Measurements from ENCODE around the gene MANEA.

MANEA gene

DNA sequence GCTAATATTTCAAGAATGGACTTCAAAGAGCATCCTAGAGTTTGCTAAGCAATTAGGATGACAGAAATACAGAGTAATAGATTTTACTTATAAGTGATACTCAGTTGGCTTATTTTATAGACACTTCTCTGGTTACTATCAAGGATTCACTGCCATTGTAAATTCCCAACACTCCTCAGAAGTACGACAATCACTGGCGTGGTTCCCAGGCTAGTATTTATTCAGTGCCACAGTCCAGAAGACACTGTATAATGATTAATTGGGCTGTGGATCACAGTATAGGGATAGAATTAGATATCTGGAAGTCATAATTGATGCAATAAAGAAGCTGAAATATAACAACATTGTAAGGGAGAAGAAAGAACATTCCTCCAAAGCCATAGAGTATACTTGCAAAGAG, 15.7 kb downstream of the MANEA start:
- no peak overlapping the region for H2BK15ac ChIP-seq (ENCODE audit: low read length)
- no peak overlapping the region for H3K18ac ChIP-seq (ENCODE audit: low read length)
- no peak overlapping the region for H3K4me2 ChIP-seq (ENCODE audit: insufficient read depth, low read length, poor library complexity, severe bottlenecking)
- no peaks in the 10 kb centered on the region for H3K36me3 ChIP-seq (replicated peaks in 1 of 2; ENCODE audit: control insufficient read depth in 2 of 2, insufficient read depth in 2 of 2, low read length in 2 of 2)
- no peaks in the 10 kb centered on the region for H3K9me3 ChIP-seq (replicated peaks in 1 of 2; ENCODE audit: control insufficient read depth in 2 of 2, insufficient read depth in 1 of 2, low read depth in 1 of 2, low read length in 2 of 2)
- no peak overlapping the region for H3K4me3 ChIP-seq (ENCODE audit: low read length in 2 of 2)
- no peaks in the 10 kb centered on the region for H3K4me1 ChIP-seq (ENCODE audit: control insufficient read depth in 2 of 2, insufficient read depth in 1 of 2, low read depth in 1 of 2, low read length in 2 of 2)
- H3K27me3 ChIP-seq (ENCODE audit: control insufficient read depth in 3 of 3, insufficient read depth in 3 of 3, low read depth in 1 of 3, low read length in 3 of 3) = no peaks in the 10 kb centered on the region
- no peak overlapping the region for H2BK5ac ChIP-seq (ENCODE audit: low read length)
- H2BK12ac ChIP-seq (ENCODE audit: low read length) = no peak overlapping the region
- no peak overlapping the region for H3K23ac ChIP-seq (ENCODE audit: low read depth, low read length, poor library complexity)
- no peak overlapping the region for H4K91ac ChIP-seq (ENCODE audit: low read depth, low read length, poor library complexity)
- DNase-seq (ENCODE audit: low spot score) = no peak
- H4K8ac ChIP-seq (ENCODE audit: low read depth, low read length) = no peak overlapping the region
- H3K14ac ChIP-seq (ENCODE audit: low read length) = no peak overlapping the region
- H2AFZ ChIP-seq (ENCODE audit: low read length) = no peak overlapping the region
- H3K79me1 ChIP-seq (ENCODE audit: low read depth, low read length) = no peaks in the 10 kb centered on the region
- no peak overlapping the region for H3K9ac ChIP-seq (ENCODE audit: low read depth, low read length, poor library complexity)
- no peak overlapping the region for H2AK5ac ChIP-seq (ENCODE audit: low read depth, low read length)
- no peak overlapping the region for H3K4ac ChIP-seq (ENCODE audit: low read length)
- no CpG with 5 or more reads among the region's 2 CpGs for WGBS, 2 donors (ENCODE audit: extremely low coverage in 2 of 2, insufficient read length in 2 of 2, insufficient replicate concordance in 1 of 2)
- H3K27ac ChIP-seq (replicated peaks; ENCODE audit: low read length) = no peak overlapping the region
- no peak overlapping the region for H2BK120ac ChIP-seq (ENCODE audit: low read depth, low read length)

GRCh38 chr6:95596021-95596420, 18.7 kb downstream of the MANEA start:
- no peak overlapping the region for H3K4me3 ChIP-seq (ENCODE audit: low read length in 2 of 2)
- no CpG with 5 or more reads among the region's 3 CpGs for WGBS, 2 donors (ENCODE audit: extremely low coverage in 2 of 2, insufficient read length in 2 of 2, insufficient replicate concordance in 1 of 2)

DNA sequence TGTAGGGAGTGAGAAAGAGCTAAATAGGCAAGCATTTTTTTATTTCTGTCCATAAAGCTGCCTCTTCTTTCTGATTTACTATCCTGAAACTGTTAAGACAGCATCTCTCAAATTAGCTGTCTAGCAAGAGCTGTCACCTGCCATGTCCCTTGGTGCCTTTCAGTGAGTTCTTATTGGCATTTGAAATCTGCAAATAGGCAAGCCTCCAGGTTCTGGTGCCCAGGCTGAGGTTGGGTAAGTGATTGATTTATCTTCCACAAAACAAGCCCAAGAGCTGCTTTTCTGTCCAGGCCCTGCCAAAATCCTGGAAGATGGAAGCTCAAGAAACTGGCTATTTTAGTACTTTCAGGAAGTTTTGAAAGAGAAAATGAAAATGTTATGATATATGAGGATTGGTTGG, 22.4 kb downstream of the MANEA start:
- Histone ChIP-seq H3K4me1 (ENCODE audit: control insufficient read depth in 2 of 2, insufficient read depth in 1 of 2, low read depth in 1 of 2, low read length in 2 of 2) (no peaks in the 10 kb centered on the region), H3K27me3 (ENCODE audit: control insufficient read depth in 3 of 3, insufficient read depth in 3 of 3, low read depth in 1 of 3, low read length in 3 of 3) (no peaks in the 10 kb centered on the region), H3K23ac (ENCODE audit: low read depth, low read length, poor library complexity) (no peak overlapping the region), H3K4me3 (ENCODE audit: low read length in 2 of 2) (no peak overlapping the region), H3K27ac (replicated peaks; ENCODE audit: low read length) (no peak overlapping the region), H3K36me3 (replicated peaks in 1 of 2; ENCODE audit: control insufficient read depth in 2 of 2, insufficient read depth in 2 of 2, low read length in 2 of 2) (no peaks in the 10 kb centered on the region), H2AK5ac (ENCODE audit: low read depth, low read length) (no peak overlapping the region), H2BK5ac (ENCODE audit: low read length) (no peak overlapping the region), H4K8ac (ENCODE audit: low read depth, low read length) (no peak overlapping the region), H3K4ac (ENCODE audit: low read length) (no peak overlapping the region), H2BK12ac (ENCODE audit: low read length) (no peak overlapping the region), H3K79me1 (ENCODE audit: low read depth, low read length) (no peaks in the 10 kb centered on the region), H2AFZ (ENCODE audit: low read length) (no peak overlapping the region), H4K91ac (ENCODE audit: low read depth, low read length, poor library complexity) (no peak overlapping the region), H3K4me2 (ENCODE audit: insufficient read depth, low read length, poor library complexity, severe bottlenecking) (no peak overlapping the region), H3K18ac (ENCODE audit: low read length) (no peak overlapping the region), H3K9me3 (replicated peaks in 1 of 2; ENCODE audit: control insufficient read depth in 2 of 2, insufficient read depth in 1 of 2, low read depth in 1 of 2, low read length in 2 of 2) (no peaks in the 10 kb centered on the region), H3K14ac (ENCODE audit: low read length) (no peak overlapping the region), H2BK15ac (ENCODE audit: low read length) (no peak overlapping the region), H3K9ac (ENCODE audit: low read depth, low read length, poor library complexity) (no peak overlapping the region), H2BK120ac (ENCODE audit: low read depth, low read length) (no peak overlapping the region)
- DNase-seq (ENCODE audit: low spot score) = no peak

More at GRCh38 chr6:95596021-95596420, 18.7 kb downstream of the MANEA start:
- Histone ChIP-seq H3K27me3 (ENCODE audit: control insufficient read depth in 3 of 3, insufficient read depth in 3 of 3, low read depth in 1 of 3, low read length in 3 of 3) (no peaks in the 10 kb centered on the region), H3K9me3 (replicated peaks in 1 of 2; ENCODE audit: control insufficient read depth in 2 of 2, insufficient read depth in 1 of 2, low read depth in 1 of 2, low read length in 2 of 2) (no peaks in the 10 kb centered on the region), H2AFZ (ENCODE audit: low read length) (no peak overlapping the region), H3K23ac (ENCODE audit: low read depth, low read length, poor library complexity) (no peak overlapping the region), H3K27ac (replicated peaks; ENCODE audit: low read length) (no peak overlapping the region), H3K4ac (ENCODE audit: low read length) (no peak overlapping the region), H2BK12ac (ENCODE audit: low read length) (no peak overlapping the region), H2BK15ac (ENCODE audit: low read length) (no peak overlapping the region), H3K79me1 (ENCODE audit: low read depth, low read length) (no peaks in the 10 kb centered on the region), H3K4me1 (ENCODE audit: control insufficient read depth in 2 of 2, insufficient read depth in 1 of 2, low read depth in 1 of 2, low read length in 2 of 2) (no peaks in the 10 kb centered on the region), H2AK5ac (ENCODE audit: low read depth, low read length) (no peak overlapping the region), H3K18ac (ENCODE audit: low read length) (no peak overlapping the region), H3K4me2 (ENCODE audit: insufficient read depth, low read length, poor library complexity, severe bottlenecking) (no peak overlapping the region), H3K9ac (ENCODE audit: low read depth, low read length, poor library complexity) (no peak overlapping the region), H4K91ac (ENCODE audit: low read depth, low read length, poor library complexity) (no peak overlapping the region), H2BK120ac (ENCODE audit: low read depth, low read length) (no peak overlapping the region), H3K36me3 (replicated peaks in 1 of 2; ENCODE audit: control insufficient read depth in 2 of 2, insufficient read depth in 2 of 2, low read length in 2 of 2) (no peaks in the 10 kb centered on the region), H3K14ac (ENCODE audit: low read length) (no peak overlapping the region), H2BK5ac (ENCODE audit: low read length) (no peak overlapping the region), H4K8ac (ENCODE audit: low read depth, low read length) (no peak overlapping the region)
- no peak for DNase-seq (ENCODE audit: low spot score)

DNA sequence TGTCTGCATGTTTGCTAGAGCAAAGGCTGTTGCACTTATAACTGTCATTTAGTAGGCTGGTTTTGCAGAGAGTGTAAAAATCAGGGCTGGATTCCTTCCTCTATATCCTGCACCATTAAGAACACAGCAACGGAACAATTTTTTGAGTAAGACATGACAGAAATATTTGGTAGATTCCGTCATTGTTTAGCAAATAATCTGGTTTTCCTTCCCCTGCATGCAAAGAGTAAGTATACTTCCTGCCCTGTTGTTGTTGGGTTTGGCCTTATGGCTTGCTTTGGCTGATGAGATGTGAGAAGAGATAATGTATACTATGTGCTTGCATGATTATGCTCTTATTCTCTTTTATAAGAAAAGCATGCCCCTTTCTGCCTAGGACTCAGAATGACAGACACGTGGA, 23.8 kb downstream of the MANEA start:
- H4K91ac ChIP-seq (ENCODE audit: low read depth, low read length, poor library complexity) = no peak overlapping the region

More for the DNA sequence above, 23.8 kb downstream of the MANEA start:
- H3K4ac ChIP-seq (ENCODE audit: low read length) = no peak overlapping the region
- no peak for DNase-seq (ENCODE audit: low spot score)
- no peaks in the 10 kb centered on the region for H3K27me3 ChIP-seq (ENCODE audit: control insufficient read depth in 3 of 3, insufficient read depth in 3 of 3, low read depth in 1 of 3, low read length in 3 of 3)
- no peak overlapping the region for H2BK12ac ChIP-seq (ENCODE audit: low read length)
- no peak overlapping the region for H4K8ac ChIP-seq (ENCODE audit: low read depth, low read length)
- no peak overlapping the region for H2BK120ac ChIP-seq (ENCODE audit: low read depth, low read length)
- no peak overlapping the region for H3K9ac ChIP-seq (ENCODE audit: low read depth, low read length, poor library complexity)
- H2BK15ac ChIP-seq (ENCODE audit: low read length) = no peak overlapping the region
- WGBS, 2 donors (ENCODE audit: extremely low coverage in 2 of 2, insufficient read length in 2 of 2, insufficient replicate concordance in 1 of 2) = no CpG with 5 or more reads among the region's 3 CpGs
- H3K36me3 ChIP-seq (replicated peaks in 1 of 2; ENCODE audit: control insufficient read depth in 2 of 2, insufficient read depth in 2 of 2, low read length in 2 of 2) = no peaks in the 10 kb centered on the region
- H2BK5ac ChIP-seq (ENCODE audit: low read length) = no peak overlapping the region
- H3K4me2 ChIP-seq (ENCODE audit: insufficient read depth, low read length, poor library complexity, severe bottlenecking) = no peak overlapping the region
- no peak overlapping the region for H3K14ac ChIP-seq (ENCODE audit: low read length)
- H3K4me3 ChIP-seq (ENCODE audit: low read length in 2 of 2) = no peak overlapping the region
- H2AK5ac ChIP-seq (ENCODE audit: low read depth, low read length) = no peak overlapping the region
- H3K4me1 ChIP-seq (ENCODE audit: control insufficient read depth in 2 of 2, insufficient read depth in 1 of 2, low read depth in 1 of 2, low read length in 2 of 2) = no peaks in the 10 kb centered on the region
- H3K9me3 ChIP-seq (replicated peaks in 1 of 2; ENCODE audit: control insufficient read depth in 2 of 2, insufficient read depth in 1 of 2, low read depth in 1 of 2, low read length in 2 of 2) = no peaks in the 10 kb centered on the region
- H3K23ac ChIP-seq (ENCODE audit: low read depth, low read length, poor library complexity) = no peak overlapping the region
- H3K18ac ChIP-seq (ENCODE audit: low read length) = no peak overlapping the region
- H3K79me1 ChIP-seq (ENCODE audit: low read depth, low read length) = no peaks in the 10 kb centered on the region
- no peak overlapping the region for H2AFZ ChIP-seq (ENCODE audit: low read length)
- H3K27ac ChIP-seq (replicated peaks; ENCODE audit: low read length) = no peak overlapping the region

All from neuronal stem cell (in vitro differentiated cells).